HUES48 (cell line): ENCODE results near the gene MAPK8IP2.
A peak's percentile ranks its signal among the peaks of the same experiment; 100 is the strongest.

Experiments
- H3K27ac ChIP-seq: one replicate; pipeline ENCODE4 v1.7.0; 2013; ENCODE audit warnings: low read depth, low read length, inconsistent platforms
- H3K27me3 ChIP-seq: 2 replicates; pipeline ENCODE4 v1.6.1; 2013; ENCODE audit warnings: mild to moderate bottlenecking, low read length; ENCODE audit not compliant: control insufficient read depth, insufficient read depth
- H3K36me3 ChIP-seq: 2 replicates; pipeline ENCODE4 v1.6.1; 2013; ENCODE audit warnings: low read length; ENCODE audit not compliant: control insufficient read depth, insufficient read depth
- H3K4me1 ChIP-seq: 2 replicates; pipeline ENCODE4 v1.6.1; 2013; ENCODE audit warnings: mild to moderate bottlenecking, low read length; ENCODE audit not compliant: control insufficient read depth, insufficient read depth
- H3K4me3 ChIP-seq: 2 replicates; pipeline ENCODE4 v1.5.1; 2013; ENCODE audit warnings: mild to moderate bottlenecking, low read depth, low read length
- H3K9ac ChIP-seq: 2 replicates; pipeline ENCODE4 v1.6.1; 2013; ENCODE audit warnings: mild to moderate bottlenecking, low read depth, low read length, moderate library complexity
- H3K9me3 ChIP-seq: 2 replicates; pipeline ENCODE4 v1.6.1; 2013; ENCODE audit warnings: low read length; ENCODE audit not compliant: control insufficient read depth, insufficient read depth

MAPK8IP2 gene

GRCh38 chr22:50620593-50621355 lies 20.2 kb downstream of the MAPK8IP2 start:
- H3K4me3 ChIP-seq = peak overlapping the region; percentile 48
- no peaks in the 10 kb centered on the region for H3K36me3 ChIP-seq
- H3K9me3 ChIP-seq = no peaks in the 10 kb centered on the region
- H3K4me1 ChIP-seq = peaks cover 16% of the 10 kb centered on the region
- no peak overlapping the region for H3K9ac ChIP-seq
- H3K27ac ChIP-seq = no peak overlapping the region
- peaks cover 11% of the 10 kb centered on the region for H3K27me3 ChIP-seq

- Histone ChIP-seq H3K27me3 (peaks cover 11% of the 10 kb centered on the region), H3K9me3 (no peaks in the 10 kb centered on the region), H3K27ac (no peak overlapping the region), H3K36me3 (no peaks in the 10 kb centered on the region), H3K4me1 (peaks cover 16% of the 10 kb centered on the region), H3K4me3 (0 out of 2 replicates have a peak overlapping the region, but pooled peaks have one; percentile 5), H3K9ac (no peak overlapping the region)
Observed at GRCh38 chr22:50621356-50621880, 20.8 kb downstream of the MAPK8IP2 start.

GRCh38 chr22:50621948-50622722 lies 21.5 kb downstream of the MAPK8IP2 start:
- Histone ChIP-seq H3K36me3 (no peaks in the 10 kb centered on the region), H3K9me3 (no peaks in the 10 kb centered on the region), H3K4me1 (peaks cover 17% of the 10 kb centered on the region), H3K9ac (no peak overlapping the region), H3K27ac (no peak overlapping the region), H3K27me3 (peaks cover 11% of the 10 kb centered on the region), H3K4me3 (0 out of 2 replicates have a peak overlapping the region, but pooled peaks have one; percentile 5)

GRCh38 chr22:50622723-50623327 lies 22.2 kb downstream of the MAPK8IP2 start:
- H3K27me3 ChIP-seq = peaks cover 11% of the 10 kb centered on the region
- H3K4me3 ChIP-seq = no peak overlapping the region
- peaks cover 20% of the 10 kb centered on the region for H3K4me1 ChIP-seq
- no peaks in the 10 kb centered on the region for H3K36me3 ChIP-seq
- no peak overlapping the region for H3K9ac ChIP-seq
- no peaks in the 10 kb centered on the region for H3K9me3 ChIP-seq
- H3K27ac ChIP-seq = no peak overlapping the region

DNA sequence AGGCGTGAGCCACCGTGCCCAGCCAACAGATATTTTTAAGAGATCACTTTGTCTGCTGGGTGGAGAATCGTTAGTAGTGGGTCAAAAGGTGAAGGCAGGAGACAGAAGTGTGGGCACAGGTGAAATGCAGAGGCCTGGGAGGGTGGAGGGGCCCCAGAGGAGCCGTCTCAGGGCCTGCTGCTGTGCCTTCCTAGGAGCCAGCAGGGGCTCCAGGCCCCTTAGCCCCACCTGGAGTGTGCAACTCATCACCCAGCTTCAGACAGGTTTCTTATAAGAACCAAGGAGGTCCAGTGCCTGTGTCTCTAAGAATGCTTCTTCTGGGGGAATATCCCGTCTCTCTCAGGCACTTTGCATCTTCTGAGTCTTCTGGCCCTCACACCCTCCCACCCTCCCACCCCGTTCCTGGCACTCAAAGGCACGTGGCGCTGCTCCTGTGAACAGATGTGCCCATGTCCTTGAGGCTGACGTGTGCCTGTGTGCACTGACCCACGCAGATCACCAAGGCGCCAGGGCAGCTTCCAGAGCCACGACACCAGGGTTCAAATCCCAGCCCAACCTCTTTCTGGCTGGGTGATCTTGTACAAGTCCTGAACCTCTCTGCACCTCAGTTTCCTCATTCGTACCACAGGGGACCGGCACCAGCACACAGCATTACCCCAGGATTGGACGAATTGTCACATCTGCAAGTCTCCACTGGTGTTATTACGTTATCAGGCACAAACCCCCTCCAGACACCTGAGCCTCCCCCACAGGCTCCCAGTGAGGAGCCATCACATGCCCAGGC lies 23.9 kb downstream of the MAPK8IP2 start:
- H3K27ac ChIP-seq = no peak overlapping the region
- no peak overlapping the region for H3K9ac ChIP-seq
- H3K4me3 ChIP-seq = no peak overlapping the region
- peaks cover 19% of the 10 kb centered on the region for H3K27me3 ChIP-seq
- peaks cover 24% of the 10 kb centered on the region for H3K4me1 ChIP-seq
- no peaks in the 10 kb centered on the region for H3K36me3 ChIP-seq
- H3K9me3 ChIP-seq = no peaks in the 10 kb centered on the region

- Histone ChIP-seq H3K9me3 (no peaks in the 10 kb centered on the region), H3K9ac (no peak overlapping the region), H3K27ac (no peak overlapping the region), H3K4me1 (peaks cover 21% of the 10 kb centered on the region), H3K27me3 (peaks cover 19% of the 10 kb centered on the region), H3K36me3 (no peaks in the 10 kb centered on the region), H3K4me3 (no peak overlapping the region)
Observed at GRCh38 chr22:50625131-50625567, 24.6 kb downstream of the MAPK8IP2 start.

GRCh38 chr22:50625568-50626313 lies 25.1 kb downstream of the MAPK8IP2 start:
- Histone ChIP-seq H3K4me3 (no peak overlapping the region), H3K4me1 (peaks cover 18% of the 10 kb centered on the region), H3K27me3 (peaks cover 17% of the 10 kb centered on the region), H3K9me3 (no peaks in the 10 kb centered on the region), H3K9ac (no peak overlapping the region), H3K36me3 (no peaks in the 10 kb centered on the region), H3K27ac (no peak overlapping the region)

GRCh38 chr22:50626314-50626849 lies 25.8 kb downstream of the MAPK8IP2 start:
- H3K9me3 ChIP-seq = no peaks in the 10 kb centered on the region
- peaks cover 14% of the 10 kb centered on the region; the same call in 1 of the 2 replicates for H3K4me1 ChIP-seq
- no peaks in the 10 kb centered on the region for H3K36me3 ChIP-seq
- H3K27me3 ChIP-seq = peaks cover 11% of the 10 kb centered on the region
- no peak overlapping the region for H3K9ac ChIP-seq
- no peak overlapping the region for H3K4me3 ChIP-seq
- H3K27ac ChIP-seq = no peak overlapping the region

DNA sequence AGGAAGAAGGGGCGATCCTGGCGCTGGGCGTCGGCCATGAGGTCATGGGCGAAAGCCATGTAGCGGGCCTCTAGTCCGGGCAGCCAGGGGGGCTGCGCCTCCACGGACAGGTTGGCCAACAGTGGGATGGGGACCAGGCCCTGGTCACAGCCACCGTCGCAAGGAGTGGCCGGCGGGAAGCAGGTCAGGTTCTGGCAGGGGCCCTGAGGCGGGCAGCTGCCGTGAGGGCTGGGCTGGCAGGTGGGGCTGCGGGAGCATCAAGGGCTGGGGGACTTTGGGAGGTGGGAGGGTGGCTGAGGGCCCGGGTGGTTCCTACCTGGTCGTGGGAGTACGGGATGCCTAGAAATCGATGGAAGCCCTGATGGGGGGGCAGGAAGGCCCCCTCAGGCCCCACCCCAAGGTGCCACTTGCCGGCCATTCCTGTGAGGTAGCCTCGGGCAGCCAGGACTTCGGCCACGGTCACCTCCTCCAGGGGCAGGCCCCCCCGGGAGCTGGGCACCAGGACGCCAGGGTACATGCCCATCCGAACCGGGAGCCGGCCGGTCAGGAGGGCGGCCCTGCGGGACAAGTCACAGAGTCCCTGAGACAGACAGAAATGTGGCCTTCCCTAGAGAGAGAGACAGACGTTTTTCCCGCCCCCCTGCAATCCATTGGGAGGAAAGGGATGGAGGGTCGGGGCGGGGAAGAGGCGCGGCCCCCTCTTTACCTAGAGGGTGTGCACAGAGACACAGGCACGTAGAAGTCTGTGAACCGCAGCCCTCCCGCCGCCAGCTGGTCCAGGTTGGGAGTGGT lies 26.5 kb downstream of the MAPK8IP2 start:
- no peaks in the 10 kb centered on the region for H3K36me3 ChIP-seq
- peaks cover 8% of the 10 kb centered on the region; the same call in 1 of the 2 replicates for H3K4me1 ChIP-seq
- peak overlapping the region; percentile 74 for H3K4me3 ChIP-seq
- no peak overlapping the region for H3K27ac ChIP-seq
- H3K27me3 ChIP-seq = peaks cover 9% of the 10 kb centered on the region
- no peaks in the 10 kb centered on the region for H3K9me3 ChIP-seq
- H3K9ac ChIP-seq = no peak overlapping the region
